CD4-positive, alpha-beta T cell treated with Interleukin-15 for 1 hour (primary cell): ENCODE results near the gene XPO6.
"Not testable (repeated sequence)": the region's sequence is repeated elsewhere in the genome, so short reads cannot be mapped to it uniquely, and the experiment has no call there.

ENCODE experiments used
- DNase-seq: peaks from one replicate; pipeline ENCODE4 v3.0.0-alpha.2; 2020

Gene XPO6

GRCh38 chr16:28149011-28149888 lies 62.5 kb downstream of the XPO6 start:
- DNase-seq, result peak; percentile 33

- DNase-seq, result no peak
Measured at GRCh38 chr16:28146536-28146935, 65.2 kb downstream of the XPO6 start.

- DNase-seq, result no peak
Measured at GRCh38 chr16:28145796-28146195, 66.0 kb downstream of the XPO6 start.

- peak; percentile 85 for DNase-seq
Measured at GRCh38 chr16:28140788-28141618, 70.8 kb downstream of the XPO6 start.

GRCh38 chr16:28139530-28139929 lies 72.2 kb downstream of the XPO6 start:
- no peak for DNase-seq

- peak; percentile 33 for DNase-seq
Measured at GRCh38 chr16:28136751-28137434, 74.9 kb downstream of the XPO6 start.

GRCh38 chr16:28133666-28134065 lies 78.1 kb downstream of the XPO6 start:
- no peak for DNase-seq

DNA sequence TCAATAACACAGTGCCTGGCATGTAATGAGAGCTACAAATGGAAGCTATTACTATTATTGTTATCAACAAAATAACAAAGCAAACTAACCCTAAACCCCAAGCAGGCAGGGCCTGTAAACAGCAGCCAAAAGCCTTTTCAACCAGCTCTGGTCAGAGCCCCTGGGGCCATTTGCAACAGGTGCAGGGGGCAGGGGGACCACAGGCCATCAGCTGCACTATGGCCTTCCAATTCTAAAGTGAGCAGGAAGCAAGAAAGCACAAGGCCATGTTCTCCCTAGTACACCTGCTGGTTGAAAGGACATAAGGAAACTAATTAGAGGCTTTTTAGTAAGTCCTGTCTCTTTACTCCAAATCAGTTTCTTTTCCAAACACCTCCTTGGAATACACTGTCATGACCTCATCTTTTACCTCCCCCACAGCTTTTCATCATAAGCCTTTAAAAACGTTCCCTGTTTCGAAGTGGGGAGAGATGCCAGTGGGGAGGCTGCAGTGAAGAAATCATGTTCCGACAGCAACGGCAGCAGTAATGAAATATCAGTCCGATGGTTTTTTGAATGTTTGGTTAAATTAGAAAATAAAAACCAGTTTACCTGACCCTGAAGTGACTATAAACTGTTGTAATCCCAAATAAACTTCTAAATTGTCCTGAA lies 79.9 kb downstream of the XPO6 start:
- no peak for DNase-seq

- no peak for DNase-seq
Measured at GRCh38 chr16:28131181-28131580, 80.6 kb downstream of the XPO6 start.

GRCh38 chr16:28130099-28131088 lies 81.4 kb downstream of the XPO6 start:
- DNase-seq, result no peak

GRCh38 chr16:28126684-28127620 lies 84.8 kb downstream of the XPO6 start:
- no peak for DNase-seq

- no peak for DNase-seq
Measured at GRCh38 chr16:28125592-28125991, 86.2 kb downstream of the XPO6 start.

DNA sequence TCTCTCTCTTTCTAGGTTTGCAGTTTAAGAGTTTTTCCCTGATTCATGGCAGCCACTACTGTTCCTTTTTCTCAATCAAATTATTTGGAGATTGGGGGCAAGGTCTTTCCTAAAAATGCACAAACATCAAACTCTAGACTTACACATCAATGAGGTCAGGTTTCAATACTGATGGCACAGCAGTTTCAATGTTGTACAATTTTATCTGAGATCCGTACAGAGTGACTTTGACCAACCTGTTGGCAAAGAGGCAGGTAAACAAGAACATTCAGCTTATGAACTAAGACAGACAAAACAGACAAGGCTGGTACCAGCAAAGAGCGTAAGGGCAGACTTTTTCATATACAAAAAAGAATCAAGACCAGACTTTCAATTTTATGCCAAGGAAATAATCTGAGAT lies 90.2 kb downstream of the XPO6 start:
- no peak for DNase-seq

GRCh38 chr16:28120754-28121153 lies 91.0 kb downstream of the XPO6 start:
- no peak for DNase-seq

- no peak for DNase-seq
Measured at GRCh38 chr16:28118637-28119036, 93.1 kb downstream of the XPO6 start.

- no peak for DNase-seq
Measured at GRCh38 chr16:28117168-28117565, 94.6 kb downstream of the XPO6 start.

- not testable (repeated sequence) for DNase-seq
Measured at GRCh38 chr16:28115866-28116265, 95.9 kb downstream of the XPO6 start.

- DNase-seq, result no peak
Measured at GRCh38 chr16:28112908-28113307, 98.9 kb downstream of the XPO6 start.

DNA sequence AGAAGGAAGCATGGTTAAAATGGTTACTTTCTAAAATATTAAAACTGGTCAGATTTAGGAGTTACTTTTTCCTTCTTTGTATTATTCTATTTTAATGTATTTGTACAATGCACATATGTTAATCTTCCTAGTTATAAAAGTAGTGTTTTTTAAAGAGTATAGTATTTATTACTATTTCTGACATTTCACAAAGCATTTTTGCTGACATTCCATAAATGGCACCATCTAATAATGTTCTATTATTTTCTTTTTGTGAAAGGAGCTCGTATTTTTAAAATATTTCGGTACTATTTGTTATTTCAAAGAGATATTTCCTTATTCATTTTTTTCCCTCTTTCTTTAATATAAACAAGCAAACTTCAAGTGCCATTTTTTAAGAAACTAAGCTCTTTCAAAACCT lies 100.8 kb downstream of the XPO6 start:
- DNase-seq, result no peak

DNA sequence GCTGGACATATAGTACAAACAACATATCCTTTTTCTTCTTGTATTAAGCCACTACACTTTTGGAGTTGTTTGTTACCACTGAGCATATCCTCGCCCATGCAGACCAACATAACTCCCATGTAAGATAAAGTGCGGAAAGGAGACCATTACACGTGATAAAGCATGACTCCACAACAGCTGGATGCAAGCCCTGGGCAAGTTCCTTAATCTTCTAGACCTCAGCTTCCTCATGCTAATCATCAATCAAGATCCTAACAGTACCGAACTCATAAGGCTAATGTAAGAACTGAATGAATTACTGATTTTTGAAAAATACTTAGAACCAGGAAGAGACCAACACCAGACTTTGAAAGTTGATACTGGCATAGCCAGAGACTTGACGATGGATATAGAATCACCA lies 101.3 kb downstream of the XPO6 start:
- no peak for DNase-seq
